Breast epithelium (tissue), 3 donors: ENCODE measurements around the gene MRPS25.

Experiments
- CTCF ChIP-seq, 3 donors: fragments of 450-650 bp; IDR thresholded peaks; one replicate each; pipeline ENCODE4 v1.5.1; 2016 to 2017; ENCODE audit warnings: antibody characterized with exemption in 3 of 3, mild to moderate bottlenecking in 3 of 3, moderate library complexity in 3 of 3
- POLR2AphosphoS5 ChIP-seq, 3 donors: sonication (generic); formaldehyde crosslinking; IDR thresholded peaks; one replicate each; pipeline ENCODE4 v1.6.1; 2017; ENCODE audit warnings: antibody characterized with exemption in 3 of 3

GRCh38 chr3:15079091-15079490 is 14.0 kb upstream of the MRPS25 start:
- TF ChIP-seq CTCF (IDR thresholded peaks at IDR 0.05) (no peak), POLR2AphosphoS5 (IDR thresholded peaks at IDR 0.05) (no peak)
